Activated CD4-positive, alpha-beta memory T cell treated with anti-CD3 and anti-CD28 coated beads for 36 hours (primary cell): ENCODE results near the gene CA9. TPM values are rescaled to one million over a fixed set of nuclear protein-coding genes. Genes with fewer than 3 reads are reported as not detected.

Experiments used
- CTCF ChIA-PET: fragments of 350-600 bp; sonication (Branson Sonifier 250); formaldehyde crosslinking; loops from one replicate; lab custom pipeline; 2021; ENCODE audit warnings: antibody characterized with exemption, inconsistent platforms; lab: Charles Lee
- POLR2A ChIA-PET: fragments of 350-600 bp; sonication (Branson Sonifier 250); formaldehyde crosslinking; loops from one replicate; lab custom pipeline; 2021; ENCODE audit warnings: antibody characterized with exemption; lab: Charles Lee
- DNase-seq: peaks from one replicate; pipeline ENCODE4 v3.0.0-alpha.2; 2020
- H3K27ac Mint-ChIP-seq: one replicate; pipeline ENCODE4 v1.8.0; 2021; ENCODE audit warnings: mixed read lengths
- H3K27me3 Mint-ChIP-seq: one replicate; pipeline ENCODE4 v1.8.0; 2021; ENCODE audit warnings: mixed read lengths
- H3K36me3 Mint-ChIP-seq: one replicate; pipeline ENCODE4 v1.8.0; 2021; ENCODE audit warnings: mixed read lengths
- H3K4me1 Mint-ChIP-seq: one replicate; pipeline ENCODE4 v1.8.0; 2021; ENCODE audit warnings: low read depth, mixed read lengths
- H3K4me3 Mint-ChIP-seq: one replicate; pipeline ENCODE4 v1.8.0; 2021; ENCODE audit warnings: mild to moderate bottlenecking, mixed read lengths
- H3K9me3 Mint-ChIP-seq: one replicate; pipeline ENCODE4 v1.8.0; 2021; ENCODE audit warnings: mixed read lengths
- intact Hi-C: fragments of 100-400 bp; cut with micrococcal nuclease; formaldehyde crosslinking; loops from one replicate; pipeline ENCODE4 v1.15.1; 2023
- total RNA-seq, 2 experiments: library from RNA; stranded (reverse); gene quantifications; one replicate each; pipeline ENCODE4 v1.2.3, GENCODE V29; 2021

CA9 gene
- total RNA-seq, 2 experiments from 2014 or later: 0.90 to 1.6 TPM

GRCh38 chr9:35695943-35696401 lies 22.2 kb downstream of the CA9 start:
- Mint-ChIP-seq H3K36me3 (peaks cover 22% of the 10 kb centered on the region), H3K4me1 (peaks cover 6% of the 10 kb centered on the region), H3K9me3 (no peaks in the 10 kb centered on the region), H3K27me3 (no peaks in the 10 kb centered on the region), H3K4me3 (no peak overlapping the region), H3K27ac (no peak overlapping the region)
- CTCF ChIA-PET: interaction anchor here (0.9 to 6.9 kb wide), 33 partner anchors 8 to 186 kb away, joined by 3 to 82 read pairs (median 9); partner anchors contain the start of genes ARHGEF39, CA9, CCDC107 and CD72
- intact Hi-C loops: loop anchor here (5.0 kb wide), 1 partner anchor 39 kb away; the partner anchor contains the start of genes CCDC107 and RMRP
- DNase-seq: no peak
- POLR2A ChIA-PET: interaction anchor here (1.0 to 1.5 kb wide), 5 partner anchors 21 to 60 kb away, joined by 3 to 6 read pairs (median 4); partner anchors contain the start of genes CCDC107 and TLN1

DNA sequence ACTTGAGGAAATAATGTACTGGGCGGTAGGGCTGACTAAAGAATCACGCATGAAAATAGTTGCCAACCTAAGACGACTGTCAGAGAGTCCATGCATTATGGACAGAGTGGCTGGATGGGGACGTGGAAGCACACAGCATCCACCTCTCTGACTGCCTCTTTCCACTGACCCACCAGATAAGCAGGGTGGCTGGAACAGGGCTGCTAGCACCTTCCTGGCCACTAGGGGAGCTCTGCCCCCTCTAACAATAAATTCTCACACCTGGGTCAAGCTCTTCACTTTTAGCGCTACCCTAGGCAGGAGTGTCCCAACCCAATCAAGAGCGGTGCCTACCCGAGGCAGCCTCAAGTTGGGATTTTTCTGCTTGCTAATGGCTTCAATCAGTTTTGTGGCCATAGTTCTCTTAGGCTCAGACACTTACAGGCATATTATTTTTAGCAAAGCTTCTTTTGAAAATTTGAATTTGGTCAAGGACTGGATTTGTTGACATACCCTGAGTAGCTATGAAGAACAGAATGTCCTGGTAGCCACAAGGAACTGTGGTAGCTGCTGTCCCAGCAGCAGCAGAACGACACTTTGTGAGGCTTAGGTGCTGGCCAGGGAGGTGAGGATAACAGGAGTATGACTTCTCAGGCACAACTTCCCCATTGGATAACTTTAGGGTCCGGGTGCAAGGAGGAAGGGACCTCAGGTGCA lies 22.9 kb downstream of the CA9 start:
- POLR2A ChIA-PET: interaction anchor here (1.0 to 1.5 kb wide), 5 partner anchors 20 to 60 kb away, joined by 3 to 6 read pairs (median 4); partner anchors contain the start of genes CCDC107 and TLN1
- Mint-ChIP-seq H3K4me3 (no peak overlapping the region), H3K27me3 (no peaks in the 10 kb centered on the region), H3K9me3 (no peaks in the 10 kb centered on the region), H3K36me3 (peaks cover 22% of the 10 kb centered on the region), H3K27ac (no peak overlapping the region), H3K4me1 (peaks cover 2% of the 10 kb centered on the region)
- intact Hi-C loops: loop anchor here (5.0 kb wide), 1 partner anchor 39 kb away; the partner anchor contains the start of genes CCDC107 and RMRP
- CTCF ChIA-PET: interaction anchor here (0.6 to 6.9 kb wide), 40 partner anchors 8 to 1303 kb away, joined by 3 to 82 read pairs (median 7); partner anchors contain the start of genes ARHGEF39, CA9, CCDC107 and CD72
- peak; percentile 71 for DNase-seq

GRCh38 chr9:35697486-35697885 lies 23.8 kb downstream of the CA9 start:
- H3K27ac Mint-ChIP-seq: no peak overlapping the region
- intact Hi-C loops: loop anchor here (5.0 kb wide), 1 partner anchor 40 kb away; the partner anchor contains the start of genes CCDC107 and RMRP
- POLR2A ChIA-PET: no interaction called here

DNA sequence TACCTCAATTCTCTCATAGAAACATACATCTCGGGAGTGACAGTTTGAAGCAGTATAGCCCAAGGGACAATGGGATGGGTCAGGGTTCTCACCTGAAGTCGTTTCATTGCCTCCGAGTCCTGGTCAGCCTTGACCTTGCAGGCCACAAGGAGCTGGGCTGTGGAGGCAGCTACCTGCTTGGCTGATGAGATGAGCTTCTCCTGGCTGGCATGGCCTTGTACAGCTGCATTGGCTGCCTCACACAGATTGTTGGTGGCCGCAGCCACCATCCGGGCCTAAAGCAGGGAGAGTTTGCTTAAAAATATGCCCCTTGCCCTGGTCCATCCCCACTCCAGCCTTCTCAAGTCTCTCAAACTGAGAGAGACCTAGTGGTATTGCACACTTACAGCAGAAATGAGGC lies 24.5 kb downstream of the CA9 start:
- ChIA-PET CTCF (interaction anchor here (3.0 to 6.9 kb wide), 5 partner anchors 10 to 86 kb away, joined by 28 to 82 read pairs (median 30); partner anchors contain the start of genes CREB3 and TLN1), POLR2A (no interaction called here)

More at GRCh38 chr9:35697486-35697885, 23.8 kb downstream of the CA9 start:
- H3K4me1 Mint-ChIP-seq: peaks cover 2% of the 10 kb centered on the region
- no peaks in the 10 kb centered on the region for H3K9me3 Mint-ChIP-seq
- no peak overlapping the region for H3K4me3 Mint-ChIP-seq
- H3K27me3 Mint-ChIP-seq: no peaks in the 10 kb centered on the region
- CTCF ChIA-PET: interaction anchor here (1.2 to 6.9 kb wide), 17 partner anchors 9 to 116 kb away, joined by 3 to 82 read pairs (median 26); partner anchors contain the start of genes ARHGEF39, CCDC107, CREB3 and RMRP
- H3K36me3 Mint-ChIP-seq: peaks cover 22% of the 10 kb centered on the region
- no peak for DNase-seq

DNA sequence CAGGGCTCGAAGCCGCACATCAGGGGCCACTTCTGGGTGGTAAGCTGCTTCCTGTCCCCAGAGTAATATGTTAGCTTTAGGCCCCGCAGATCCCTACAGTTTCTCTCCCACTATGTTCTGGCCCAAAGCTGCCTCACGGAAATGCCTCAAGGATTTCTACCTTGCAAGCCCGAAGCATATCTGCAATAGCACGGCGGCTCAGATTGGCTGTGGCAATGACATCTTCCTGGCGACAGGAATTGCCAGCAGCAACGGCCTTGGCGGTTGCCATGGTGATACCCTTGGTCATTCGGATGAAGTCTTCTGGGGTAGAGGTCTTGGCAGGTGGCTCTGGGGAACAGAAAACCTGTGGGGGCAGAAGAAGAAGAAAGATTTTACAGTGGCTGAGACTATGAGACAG lies 26.3 kb downstream of the CA9 start:
- no peak for DNase-seq
- CTCF ChIA-PET: no interaction called here
- intact Hi-C loops: no loop called here
- no peak overlapping the region for H3K4me3 Mint-ChIP-seq
- H3K36me3 Mint-ChIP-seq: peaks cover 46% of the 10 kb centered on the region
- H3K9me3 Mint-ChIP-seq: no peaks in the 10 kb centered on the region
- no peaks in the 10 kb centered on the region for H3K27me3 Mint-ChIP-seq
- POLR2A ChIA-PET: no interaction called here
- no peak overlapping the region for H3K27ac Mint-ChIP-seq
- H3K4me1 Mint-ChIP-seq: peaks cover 2% of the 10 kb centered on the region

More for the DNA sequence above, 24.5 kb downstream of the CA9 start:
- peaks cover 2% of the 10 kb centered on the region for H3K4me1 Mint-ChIP-seq
- DNase-seq: no peak
- H3K4me3 Mint-ChIP-seq: no peak overlapping the region
- H3K27me3 Mint-ChIP-seq: no peaks in the 10 kb centered on the region
- intact Hi-C loops: loop anchor here (5.0 kb wide), 1 partner anchor 41 kb away; the partner anchor contains the start of genes CCDC107 and RMRP
- H3K36me3 Mint-ChIP-seq: peaks cover 28% of the 10 kb centered on the region
- H3K27ac Mint-ChIP-seq: no peak overlapping the region
- H3K9me3 Mint-ChIP-seq: no peaks in the 10 kb centered on the region

DNA sequence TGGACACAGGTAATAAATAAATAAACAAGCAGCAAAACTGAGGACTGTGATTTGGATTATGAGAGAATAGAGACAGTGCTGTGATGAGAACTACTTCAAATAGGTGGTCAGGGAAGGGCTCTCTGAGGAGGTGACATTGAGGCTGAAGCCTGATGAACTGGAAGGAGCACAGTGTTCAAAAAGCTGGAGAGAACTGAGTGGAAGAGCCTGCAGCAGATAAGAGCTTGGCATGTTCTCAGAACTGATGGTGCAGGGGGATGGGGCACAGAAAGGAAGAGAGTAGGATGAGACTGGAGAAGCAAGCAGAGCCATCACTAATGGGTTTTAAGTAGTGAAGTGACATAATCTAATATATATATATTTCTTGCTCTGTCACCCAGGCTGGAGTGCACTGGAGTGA lies 27.2 kb downstream of the CA9 start:
- intact Hi-C loops: no loop called here
- no peak overlapping the region for H3K4me3 Mint-ChIP-seq
- peaks cover 46% of the 10 kb centered on the region for H3K36me3 Mint-ChIP-seq
- POLR2A ChIA-PET: no interaction called here
- no peak overlapping the region for H3K27ac Mint-ChIP-seq
- no peaks in the 10 kb centered on the region for H3K27me3 Mint-ChIP-seq
- peaks cover 2% of the 10 kb centered on the region for H3K4me1 Mint-ChIP-seq
- no peak for DNase-seq
- CTCF ChIA-PET: no interaction called here
- H3K9me3 Mint-ChIP-seq: no peaks in the 10 kb centered on the region

DNA sequence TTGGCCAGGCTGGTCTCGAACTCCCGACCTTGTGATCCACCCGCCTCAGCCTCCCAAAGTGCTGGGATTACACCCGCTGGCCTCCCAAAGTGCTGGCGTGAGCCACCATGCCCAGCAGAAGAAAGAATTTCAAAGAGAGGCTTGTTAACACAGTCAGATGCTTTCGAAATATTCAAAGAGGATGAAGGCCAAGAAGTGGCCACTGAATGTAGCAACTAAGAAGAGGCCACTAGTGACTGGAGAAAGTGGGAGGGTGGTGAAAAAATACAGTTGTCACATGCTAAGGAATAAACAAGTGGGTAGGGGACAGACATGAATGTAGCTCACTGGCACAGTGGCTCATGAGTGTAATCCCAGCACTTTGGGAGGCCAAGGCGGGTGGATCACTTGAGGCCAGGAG lies 29.0 kb downstream of the CA9 start:
- no peak overlapping the region for H3K27ac Mint-ChIP-seq
- H3K4me1 Mint-ChIP-seq: no peaks in the 10 kb centered on the region
- intact Hi-C loops: no loop called here
- DNase-seq: no peak
- ChIA-PET POLR2A (no interaction called here), CTCF (interaction anchor here (1.2 kb wide), 1 partner anchor 20 kb away, joined by 3 read pairs; no protein-coding TSS in a partner anchor)
- H3K4me3 Mint-ChIP-seq: no peak overlapping the region
- H3K36me3 Mint-ChIP-seq: peaks cover 52% of the 10 kb centered on the region
- no peaks in the 10 kb centered on the region for H3K9me3 Mint-ChIP-seq
- H3K27me3 Mint-ChIP-seq: no peaks in the 10 kb centered on the region

DNA sequence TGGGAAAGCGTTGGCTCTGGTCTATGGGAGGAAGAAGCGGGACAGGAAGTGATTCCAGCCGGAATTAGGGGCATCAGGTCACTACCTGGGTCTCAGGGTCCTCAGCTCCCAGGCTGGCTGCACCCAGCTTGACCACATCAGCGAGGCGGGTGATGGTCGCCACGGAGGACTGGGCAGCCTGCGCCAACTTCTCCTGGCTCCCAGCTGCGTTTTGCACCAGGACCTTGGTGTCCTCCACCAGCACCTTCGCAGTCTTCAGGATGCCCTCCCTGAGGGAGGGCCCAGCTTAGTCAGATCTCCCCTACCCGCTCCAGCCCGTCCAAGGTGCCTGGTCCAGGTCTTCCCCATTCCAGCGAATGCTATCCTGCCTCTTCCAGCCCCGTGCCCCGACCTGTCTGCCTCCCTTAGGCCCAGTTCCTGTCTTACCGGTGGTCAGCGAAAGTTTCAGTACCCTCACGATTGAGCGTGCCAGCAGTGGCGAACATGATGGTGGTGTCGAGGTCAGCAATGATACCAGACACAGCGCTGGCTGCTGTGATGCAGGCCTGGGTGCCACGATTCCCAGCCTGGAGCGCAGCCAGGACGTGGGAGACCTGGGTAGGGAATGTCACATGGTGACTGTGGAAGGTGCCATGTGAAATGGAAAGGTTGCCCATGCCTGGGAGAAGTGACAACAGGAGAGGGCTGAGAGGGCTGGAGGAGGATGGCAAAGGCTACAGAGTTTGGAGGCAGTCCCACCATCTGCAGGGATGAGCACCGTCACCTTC lies 30.4 kb downstream of the CA9 start:
- H3K27me3 Mint-ChIP-seq: no peaks in the 10 kb centered on the region
- ChIA-PET POLR2A (no interaction called here), CTCF (interaction anchor here (0.7 to 2.2 kb wide), 3 partner anchors 8 to 46 kb away, joined by 4 to 15 read pairs (median 5); partner anchors contain the start of genes CCDC107 and RMRP)
- no peaks in the 10 kb centered on the region for H3K4me1 Mint-ChIP-seq
- no peak for DNase-seq
- H3K9me3 Mint-ChIP-seq: no peaks in the 10 kb centered on the region
- intact Hi-C loops: no loop called here
- H3K4me3 Mint-ChIP-seq: no peak overlapping the region
- H3K36me3 Mint-ChIP-seq: peaks cover 53% of the 10 kb centered on the region
- no peak overlapping the region for H3K27ac Mint-ChIP-seq

- Mint-ChIP-seq H3K9me3 (no peaks in the 10 kb centered on the region), H3K27me3 (no peaks in the 10 kb centered on the region), H3K36me3 (peaks cover 58% of the 10 kb centered on the region), H3K27ac (no peak overlapping the region), H3K4me3 (no peak overlapping the region), H3K4me1 (no peaks in the 10 kb centered on the region)
- DNase-seq: no peak
- ChIA-PET POLR2A (interaction anchor here (0.8 kb wide), 1 partner anchor 58 kb away, joined by 3 read pairs; no protein-coding TSS in a partner anchor), CTCF (interaction anchor here (1.1 to 2.2 kb wide), 2 partner anchors 10 to 32 kb away, joined by 3 to 15 read pairs; no protein-coding TSS in a partner anchor)
- intact Hi-C loops: no loop called here
Observed at GRCh38 chr9:35705372-35705771, 31.6 kb downstream of the CA9 start.

DNA sequence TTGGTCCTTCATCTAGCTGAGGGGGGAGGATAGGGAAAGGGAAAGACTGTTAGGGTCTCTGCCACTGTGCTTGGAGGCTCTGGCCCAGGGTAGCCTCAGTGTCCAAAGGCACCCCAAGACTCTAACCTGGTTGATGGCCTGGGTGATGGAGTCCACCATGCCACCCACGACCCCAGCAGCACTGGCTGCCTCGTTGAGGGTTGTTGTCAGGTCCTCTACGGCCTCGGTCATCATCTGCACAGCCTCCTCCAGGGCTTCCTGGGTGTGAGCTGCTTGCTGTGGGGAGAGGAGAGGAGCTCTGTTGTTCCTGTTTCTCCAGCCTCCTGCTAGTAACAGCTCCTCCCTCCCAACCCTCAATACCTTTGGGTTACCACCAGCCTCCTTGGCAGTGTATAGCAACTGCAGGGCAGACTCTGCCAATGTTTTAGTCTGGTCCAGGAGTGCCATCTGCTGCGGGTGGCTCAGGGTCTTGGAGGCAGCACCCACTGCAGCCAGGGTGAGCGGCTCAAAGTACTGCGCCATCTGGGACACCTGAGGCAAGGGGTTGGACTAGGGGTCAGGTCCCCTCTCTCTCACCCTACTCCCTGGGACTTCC lies 32.2 kb downstream of the CA9 start:
- ChIA-PET CTCF (interaction anchor here (0.7 to 2.8 kb wide), 5 partner anchors 9 to 32 kb away, joined by 3 to 15 read pairs (median 4); no protein-coding TSS in a partner anchor), POLR2A (interaction anchor here (0.8 kb wide), 1 partner anchor 59 kb away, joined by 3 read pairs; no protein-coding TSS in a partner anchor)
- no peaks in the 10 kb centered on the region for H3K27me3 Mint-ChIP-seq
- H3K36me3 Mint-ChIP-seq: peaks cover 63% of the 10 kb centered on the region
- no peak for DNase-seq
- H3K27ac Mint-ChIP-seq: no peak overlapping the region
- H3K4me3 Mint-ChIP-seq: no peak overlapping the region
- H3K4me1 Mint-ChIP-seq: no peaks in the 10 kb centered on the region
- no peaks in the 10 kb centered on the region for H3K9me3 Mint-ChIP-seq
- intact Hi-C loops: no loop called here

DNA sequence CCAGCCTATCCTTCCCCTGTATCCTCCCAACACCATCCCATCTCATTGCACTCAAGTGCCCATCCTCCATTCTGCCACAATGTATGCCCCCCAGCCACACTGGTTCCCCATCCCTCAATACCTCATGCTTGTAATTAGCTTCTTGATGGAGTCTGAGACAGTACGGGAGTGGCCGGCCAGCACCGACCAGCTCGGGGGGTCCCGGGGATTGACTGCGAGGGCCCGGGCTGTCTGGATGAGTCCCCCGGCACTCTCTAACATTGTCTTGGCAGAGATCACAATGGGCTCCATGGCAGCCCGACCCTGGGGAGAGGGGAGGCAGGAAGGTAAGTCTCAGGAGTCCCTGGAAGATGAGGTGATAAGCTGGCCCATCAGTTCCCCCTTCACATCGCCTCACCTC lies 33.2 kb downstream of the CA9 start:
- ChIA-PET POLR2A (no interaction called here), CTCF (interaction anchor here (0.8 to 2.8 kb wide), 4 partner anchors 10 to 175 kb away, joined by 3 to 9 read pairs (median 4); no protein-coding TSS in a partner anchor)
- no peaks in the 10 kb centered on the region for H3K9me3 Mint-ChIP-seq
- peaks cover 4% of the 10 kb centered on the region for H3K4me1 Mint-ChIP-seq
- intact Hi-C loops: no loop called here
- peaks cover 71% of the 10 kb centered on the region for H3K36me3 Mint-ChIP-seq
- H3K27me3 Mint-ChIP-seq: no peaks in the 10 kb centered on the region
- no peak overlapping the region for H3K4me3 Mint-ChIP-seq
- DNase-seq: no peak
- H3K27ac Mint-ChIP-seq: no peak overlapping the region
